C4-2B (cell line): ENCODE data around the gene CAMTA1.

ENCODE experiments used
- ZFX ChIP-seq: fragments of 450-650 bp; IDR thresholded peaks from 2 replicates; pipeline ENCODE4 v1.6.1; 2017
- TF ChIP-seq, protein P1 (sequence below): fragments of 450-650 bp; conservative IDR thresholded peaks from 2 replicates; pipeline ENCODE4 v1.5.1; 2017; ENCODE audit warnings: mild to moderate bottlenecking

- TF ChIP-seq, protein P1, sequence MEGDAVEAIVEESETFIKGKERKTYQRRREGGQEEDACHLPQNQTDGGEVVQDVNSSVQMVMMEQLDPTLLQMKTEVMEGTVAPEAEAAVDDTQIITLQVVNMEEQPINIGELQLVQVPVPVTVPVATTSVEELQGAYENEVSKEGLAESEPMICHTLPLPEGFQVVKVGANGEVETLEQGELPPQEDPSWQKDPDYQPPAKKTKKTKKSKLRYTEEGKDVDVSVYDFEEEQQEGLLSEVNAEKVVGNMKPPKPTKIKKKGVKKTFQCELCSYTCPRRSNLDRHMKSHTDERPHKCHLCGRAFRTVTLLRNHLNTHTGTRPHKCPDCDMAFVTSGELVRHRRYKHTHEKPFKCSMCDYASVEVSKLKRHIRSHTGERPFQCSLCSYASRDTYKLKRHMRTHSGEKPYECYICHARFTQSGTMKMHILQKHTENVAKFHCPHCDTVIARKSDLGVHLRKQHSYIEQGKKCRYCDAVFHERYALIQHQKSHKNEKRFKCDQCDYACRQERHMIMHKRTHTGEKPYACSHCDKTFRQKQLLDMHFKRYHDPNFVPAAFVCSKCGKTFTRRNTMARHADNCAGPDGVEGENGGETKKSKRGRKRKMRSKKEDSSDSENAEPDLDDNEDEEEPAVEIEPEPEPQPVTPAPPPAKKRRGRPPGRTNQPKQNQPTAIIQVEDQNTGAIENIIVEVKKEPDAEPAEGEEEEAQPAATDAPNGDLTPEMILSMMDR, result no peak
- TF ChIP-seq ZFX, result no peak
Observed at GRCh38 chr1:7573481-7573880, 788.2 kb downstream of the CAMTA1 start.
